ENCODE measurements around the gene SDCBP2. TPM values are rescaled to one million over a fixed set of nuclear protein-coding genes. Genes with fewer than 3 reads are reported as not detected.

The SDCBP2 gene
- total and polyA plus RNA-seq, 2 of the 8 experiments (the other 6 are each of a cell fraction or from before 2014, with no cell fraction given), result 4.2 to 6.7 TPM

- TF ChIP-seq, protein P1, sequence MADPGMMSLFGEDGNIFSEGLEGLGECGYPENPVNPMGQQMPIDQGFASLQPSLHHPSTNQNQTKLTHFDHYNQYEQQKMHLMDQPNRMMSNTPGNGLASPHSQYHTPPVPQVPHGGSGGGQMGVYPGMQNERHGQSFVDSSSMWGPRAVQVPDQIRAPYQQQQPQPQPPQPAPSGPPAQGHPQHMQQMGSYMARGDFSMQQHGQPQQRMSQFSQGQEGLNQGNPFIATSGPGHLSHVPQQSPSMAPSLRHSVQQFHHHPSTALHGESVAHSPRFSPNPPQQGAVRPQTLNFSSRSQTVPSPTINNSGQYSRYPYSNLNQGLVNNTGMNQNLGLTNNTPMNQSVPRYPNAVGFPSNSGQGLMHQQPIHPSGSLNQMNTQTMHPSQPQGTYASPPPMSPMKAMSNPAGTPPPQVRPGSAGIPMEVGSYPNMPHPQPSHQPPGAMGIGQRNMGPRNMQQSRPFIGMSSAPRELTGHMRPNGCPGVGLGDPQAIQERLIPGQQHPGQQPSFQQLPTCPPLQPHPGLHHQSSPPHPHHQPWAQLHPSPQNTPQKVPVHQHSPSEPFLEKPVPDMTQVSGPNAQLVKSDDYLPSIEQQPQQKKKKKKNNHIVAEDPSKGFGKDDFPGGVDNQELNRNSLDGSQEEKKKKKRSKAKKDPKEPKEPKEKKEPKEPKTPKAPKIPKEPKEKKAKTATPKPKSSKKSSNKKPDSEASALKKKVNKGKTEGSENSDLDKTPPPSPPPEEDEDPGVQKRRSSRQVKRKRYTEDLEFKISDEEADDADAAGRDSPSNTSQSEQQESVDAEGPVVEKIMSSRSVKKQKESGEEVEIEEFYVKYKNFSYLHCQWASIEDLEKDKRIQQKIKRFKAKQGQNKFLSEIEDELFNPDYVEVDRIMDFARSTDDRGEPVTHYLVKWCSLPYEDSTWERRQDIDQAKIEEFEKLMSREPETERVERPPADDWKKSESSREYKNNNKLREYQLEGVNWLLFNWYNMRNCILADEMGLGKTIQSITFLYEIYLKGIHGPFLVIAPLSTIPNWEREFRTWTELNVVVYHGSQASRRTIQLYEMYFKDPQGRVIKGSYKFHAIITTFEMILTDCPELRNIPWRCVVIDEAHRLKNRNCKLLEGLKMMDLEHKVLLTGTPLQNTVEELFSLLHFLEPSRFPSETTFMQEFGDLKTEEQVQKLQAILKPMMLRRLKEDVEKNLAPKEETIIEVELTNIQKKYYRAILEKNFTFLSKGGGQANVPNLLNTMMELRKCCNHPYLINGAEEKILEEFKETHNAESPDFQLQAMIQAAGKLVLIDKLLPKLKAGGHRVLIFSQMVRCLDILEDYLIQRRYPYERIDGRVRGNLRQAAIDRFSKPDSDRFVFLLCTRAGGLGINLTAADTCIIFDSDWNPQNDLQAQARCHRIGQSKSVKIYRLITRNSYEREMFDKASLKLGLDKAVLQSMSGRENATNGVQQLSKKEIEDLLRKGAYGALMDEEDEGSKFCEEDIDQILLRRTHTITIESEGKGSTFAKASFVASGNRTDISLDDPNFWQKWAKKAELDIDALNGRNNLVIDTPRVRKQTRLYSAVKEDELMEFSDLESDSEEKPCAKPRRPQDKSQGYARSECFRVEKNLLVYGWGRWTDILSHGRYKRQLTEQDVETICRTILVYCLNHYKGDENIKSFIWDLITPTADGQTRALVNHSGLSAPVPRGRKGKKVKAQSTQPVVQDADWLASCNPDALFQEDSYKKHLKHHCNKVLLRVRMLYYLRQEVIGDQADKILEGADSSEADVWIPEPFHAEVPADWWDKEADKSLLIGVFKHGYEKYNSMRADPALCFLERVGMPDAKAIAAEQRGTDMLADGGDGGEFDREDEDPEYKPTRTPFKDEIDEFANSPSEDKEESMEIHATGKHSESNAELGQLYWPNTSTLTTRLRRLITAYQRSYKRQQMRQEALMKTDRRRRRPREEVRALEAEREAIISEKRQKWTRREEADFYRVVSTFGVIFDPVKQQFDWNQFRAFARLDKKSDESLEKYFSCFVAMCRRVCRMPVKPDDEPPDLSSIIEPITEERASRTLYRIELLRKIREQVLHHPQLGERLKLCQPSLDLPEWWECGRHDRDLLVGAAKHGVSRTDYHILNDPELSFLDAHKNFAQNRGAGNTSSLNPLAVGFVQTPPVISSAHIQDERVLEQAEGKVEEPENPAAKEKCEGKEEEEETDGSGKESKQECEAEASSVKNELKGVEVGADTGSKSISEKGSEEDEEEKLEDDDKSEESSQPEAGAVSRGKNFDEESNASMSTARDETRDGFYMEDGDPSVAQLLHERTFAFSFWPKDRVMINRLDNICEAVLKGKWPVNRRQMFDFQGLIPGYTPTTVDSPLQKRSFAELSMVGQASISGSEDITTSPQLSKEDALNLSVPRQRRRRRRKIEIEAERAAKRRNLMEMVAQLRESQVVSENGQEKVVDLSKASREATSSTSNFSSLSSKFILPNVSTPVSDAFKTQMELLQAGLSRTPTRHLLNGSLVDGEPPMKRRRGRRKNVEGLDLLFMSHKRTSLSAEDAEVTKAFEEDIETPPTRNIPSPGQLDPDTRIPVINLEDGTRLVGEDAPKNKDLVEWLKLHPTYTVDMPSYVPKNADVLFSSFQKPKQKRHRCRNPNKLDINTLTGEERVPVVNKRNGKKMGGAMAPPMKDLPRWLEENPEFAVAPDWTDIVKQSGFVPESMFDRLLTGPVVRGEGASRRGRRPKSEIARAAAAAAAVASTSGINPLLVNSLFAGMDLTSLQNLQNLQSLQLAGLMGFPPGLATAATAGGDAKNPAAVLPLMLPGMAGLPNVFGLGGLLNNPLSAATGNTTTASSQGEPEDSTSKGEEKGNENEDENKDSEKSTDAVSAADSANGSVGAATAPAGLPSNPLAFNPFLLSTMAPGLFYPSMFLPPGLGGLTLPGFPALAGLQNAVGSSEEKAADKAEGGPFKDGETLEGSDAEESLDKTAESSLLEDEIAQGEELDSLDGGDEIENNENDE (IDR thresholded peaks at IDR 0.05; ENCODE audit: insufficient replicate concordance, low read length), result no peak
- no peak for TF ChIP-seq KDM4A (IDR thresholded peaks at IDR 0.05; ENCODE audit: low read depth, low read length, severe bottlenecking)
- no peak for TF ChIP-seq MAX (IDR thresholded peaks at IDR 0.05)
- TF ChIP-seq BCL11A (IDR thresholded peaks at IDR 0.05; ENCODE audit: low read depth in 2 of 2, low read length in 2 of 2), result no peak
- TF ChIP-seq SUZ12 (IDR thresholded peaks at IDR 0.05; ENCODE audit: low read length), result no peak
- TF ChIP-seq CBX5 (IDR thresholded peaks at IDR 0.05; ENCODE audit: low read depth, low read length), result no peak
- TF ChIP-seq CREB1 (IDR thresholded peaks at IDR 0.05), result no peak
- no peak for TF ChIP-seq BRCA1 (IDR thresholded peaks at IDR 0.05; ENCODE audit: low read depth, low read length)
- TF ChIP-seq RBBP5 (IDR thresholded peaks at IDR 0.05; ENCODE audit: borderline replicate concordance, low read depth, low read length), result no peak
- no peak for TF ChIP-seq TEAD4 (IDR thresholded peaks at IDR 0.05; ENCODE audit: low read depth, low read length)
Observed at GRCh38 chr20:1304710-1305515, 24.0 kb downstream of the SDCBP2 start (continued).

All from H1 (cell line).